ENCODE data around the gene ZNF689. TPM values are rescaled to one million over a fixed set of nuclear protein-coding genes. Genes with fewer than 3 reads are reported as not detected.

ZNF689 gene
- total RNA-seq, 1 donor from 2014 or later: 24.5 TPM

DNA sequence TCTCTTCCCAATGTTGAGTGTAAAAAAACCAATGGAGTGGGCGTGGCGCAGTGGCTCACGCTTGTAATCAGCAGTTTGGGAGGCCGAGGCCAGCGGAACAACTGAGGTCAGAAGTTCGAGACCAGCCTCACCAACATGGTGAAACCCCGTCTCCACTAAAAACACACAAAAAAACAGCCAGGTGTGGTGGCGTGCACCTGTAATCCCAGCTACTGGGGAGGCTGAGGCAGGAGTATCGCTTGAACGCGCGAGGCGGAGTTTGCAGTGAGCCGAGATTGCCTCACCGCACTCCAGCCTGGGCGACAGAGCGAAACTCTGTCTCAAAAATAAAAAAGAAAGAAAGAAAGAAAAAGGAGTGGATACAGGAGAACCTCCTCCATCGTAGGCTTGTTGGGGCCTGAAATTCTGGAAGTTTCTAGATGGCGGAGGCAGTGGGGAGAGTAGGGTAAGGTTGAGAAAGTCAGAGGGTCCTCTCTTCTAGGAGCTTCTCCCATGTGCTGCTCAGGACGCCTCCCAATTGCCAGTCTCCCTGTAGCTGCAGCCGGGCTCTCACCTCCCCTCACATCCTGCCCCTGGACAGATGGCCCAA lies 51.3 kb downstream of the ZNF689 start:
- TF ChIP-seq, protein P1, sequence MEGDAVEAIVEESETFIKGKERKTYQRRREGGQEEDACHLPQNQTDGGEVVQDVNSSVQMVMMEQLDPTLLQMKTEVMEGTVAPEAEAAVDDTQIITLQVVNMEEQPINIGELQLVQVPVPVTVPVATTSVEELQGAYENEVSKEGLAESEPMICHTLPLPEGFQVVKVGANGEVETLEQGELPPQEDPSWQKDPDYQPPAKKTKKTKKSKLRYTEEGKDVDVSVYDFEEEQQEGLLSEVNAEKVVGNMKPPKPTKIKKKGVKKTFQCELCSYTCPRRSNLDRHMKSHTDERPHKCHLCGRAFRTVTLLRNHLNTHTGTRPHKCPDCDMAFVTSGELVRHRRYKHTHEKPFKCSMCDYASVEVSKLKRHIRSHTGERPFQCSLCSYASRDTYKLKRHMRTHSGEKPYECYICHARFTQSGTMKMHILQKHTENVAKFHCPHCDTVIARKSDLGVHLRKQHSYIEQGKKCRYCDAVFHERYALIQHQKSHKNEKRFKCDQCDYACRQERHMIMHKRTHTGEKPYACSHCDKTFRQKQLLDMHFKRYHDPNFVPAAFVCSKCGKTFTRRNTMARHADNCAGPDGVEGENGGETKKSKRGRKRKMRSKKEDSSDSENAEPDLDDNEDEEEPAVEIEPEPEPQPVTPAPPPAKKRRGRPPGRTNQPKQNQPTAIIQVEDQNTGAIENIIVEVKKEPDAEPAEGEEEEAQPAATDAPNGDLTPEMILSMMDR (IDR thresholded peaks at IDR 0.05; ENCODE audit: unreplicated experiment): no peak
- peaks cover 12% of the 10 kb centered on the region for H3K4me1 Mint-ChIP-seq (ENCODE audit: low read depth)
- no peak for DNase-seq (ENCODE audit: low spot score, unreplicated experiment)
- peak overlapping the region; percentile 78 for H3K4me3 Mint-ChIP-seq (ENCODE audit: low read depth)
- peaks cover 21% of the 10 kb centered on the region for H3K36me3 Mint-ChIP-seq (ENCODE audit: insufficient read depth)
- H3K9me3 Mint-ChIP-seq (ENCODE audit: low read depth): peaks cover 4% of the 10 kb centered on the region
- H3K27me3 Mint-ChIP-seq: peaks cover 3% of the 10 kb centered on the region
- peak overlapping the region; percentile 96 for H3K27ac Mint-ChIP-seq

DNA sequence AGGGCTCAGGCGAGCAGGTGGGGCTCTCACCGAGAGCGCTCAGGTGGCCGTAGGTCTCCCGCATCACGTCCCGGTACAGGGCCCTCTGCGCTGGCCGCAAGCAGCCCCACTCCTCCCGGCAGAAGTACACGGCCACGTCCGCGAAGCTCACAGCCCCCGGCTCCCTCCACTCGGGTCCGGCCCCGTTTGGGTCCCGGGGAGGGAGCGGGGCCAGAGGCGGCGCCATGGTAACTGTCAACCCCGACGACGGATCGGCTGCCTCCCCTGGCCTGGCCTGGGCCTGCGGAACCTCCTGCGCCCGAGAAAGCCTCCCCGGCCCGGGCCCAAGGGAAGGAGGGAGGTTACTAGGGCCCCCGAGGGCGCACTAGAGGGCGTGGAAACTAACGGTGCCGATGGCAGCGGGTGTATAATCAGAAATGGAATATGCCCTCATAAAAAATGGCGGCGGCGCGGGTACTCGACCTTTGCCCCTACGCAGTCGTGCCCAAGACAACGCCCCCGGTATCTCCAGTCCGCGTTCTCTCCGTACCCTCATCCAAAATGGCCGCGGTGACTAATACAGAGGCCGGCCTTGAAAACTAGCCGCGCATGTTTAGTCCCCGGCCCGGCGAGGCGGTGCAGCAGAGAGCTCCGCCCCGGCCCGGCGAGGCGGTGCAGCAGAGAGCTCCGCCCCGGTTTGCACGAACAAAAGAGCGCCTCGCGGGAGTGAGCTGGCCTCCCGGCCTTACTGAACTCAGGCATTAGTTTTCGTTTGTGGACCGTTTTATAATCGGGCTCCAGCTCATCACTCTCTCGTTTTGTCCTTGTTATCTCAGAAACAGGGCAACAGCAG lies 52.0 kb downstream of the ZNF689 start, which contains the start of gene ZNF764:
Gene ZNF764, minus strand, starts transcription at position 418 of the 832 bp plus-strand sequence. Its CDS starts 192 bp downstream, at position 226.
- Mint-ChIP-seq H3K4me1 (ENCODE audit: low read depth) (peaks cover 19% of the 10 kb centered on the region), H3K36me3 (ENCODE audit: insufficient read depth) (peaks cover 28% of the 10 kb centered on the region), H3K9me3 (ENCODE audit: low read depth) (peaks cover 4% of the 10 kb centered on the region), H3K4me3 (ENCODE audit: low read depth) (peak within 1 kb of the TSS; percentile 78), H3K27ac (peak within 1 kb of the TSS; percentile 96), H3K27me3 (peaks cover 3% of the 10 kb centered on the region)
- TF ChIP-seq, protein P1 (IDR thresholded peaks at IDR 0.05; ENCODE audit: unreplicated experiment): peak; percentile 18
- DNase-seq (ENCODE audit: low spot score, unreplicated experiment): peak; percentile 83

- TF ChIP-seq, protein P1 (IDR thresholded peaks at IDR 0.05; ENCODE audit: unreplicated experiment): no peak
- peaks cover 31% of the 10 kb centered on the region for H3K36me3 Mint-ChIP-seq (ENCODE audit: insufficient read depth)
- H3K27ac Mint-ChIP-seq: peak overlapping the region; percentile 92
- H3K4me3 Mint-ChIP-seq (ENCODE audit: low read depth): peak overlapping the region; percentile 78
- H3K4me1 Mint-ChIP-seq (ENCODE audit: low read depth): peaks cover 22% of the 10 kb centered on the region
- H3K27me3 Mint-ChIP-seq: peaks cover 3% of the 10 kb centered on the region
- peaks cover 4% of the 10 kb centered on the region for H3K9me3 Mint-ChIP-seq (ENCODE audit: low read depth)
- DNase-seq (ENCODE audit: low spot score, unreplicated experiment): no peak
These were observed 52.6 kb downstream of the ZNF689 start for GRCh38 chr16:30557707-30557956.

DNA sequence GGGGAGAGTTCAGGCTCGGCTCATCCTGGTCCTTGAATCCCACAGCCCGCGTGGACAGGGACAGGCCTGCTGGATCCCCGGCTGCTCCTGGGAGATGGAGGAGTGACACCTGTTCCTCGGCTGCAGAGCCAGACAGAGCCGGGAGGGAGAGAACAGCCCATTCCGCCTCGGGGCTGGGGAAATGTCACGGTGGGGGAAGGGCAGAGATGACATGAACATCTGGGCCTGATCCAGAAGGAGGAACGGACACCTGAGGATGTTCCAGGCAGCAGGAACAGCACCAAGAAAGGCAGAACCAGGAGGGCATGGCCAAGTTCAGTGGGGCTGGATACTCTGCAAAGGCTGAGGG lies 54.1 kb downstream of the ZNF689 start:
- Mint-ChIP-seq H3K36me3 (ENCODE audit: insufficient read depth) (peaks cover 33% of the 10 kb centered on the region), H3K4me3 (ENCODE audit: low read depth) (peak overlapping the region; percentile 62), H3K27me3 (peaks cover 2% of the 10 kb centered on the region), H3K9me3 (ENCODE audit: low read depth) (peaks cover 4% of the 10 kb centered on the region), H3K27ac (peak overlapping the region; percentile 93), H3K4me1 (ENCODE audit: low read depth) (peaks cover 27% of the 10 kb centered on the region)
- TF ChIP-seq, protein P1 (IDR thresholded peaks at IDR 0.05; ENCODE audit: unreplicated experiment): no peak
- DNase-seq (ENCODE audit: low spot score, unreplicated experiment): no peak

DNA sequence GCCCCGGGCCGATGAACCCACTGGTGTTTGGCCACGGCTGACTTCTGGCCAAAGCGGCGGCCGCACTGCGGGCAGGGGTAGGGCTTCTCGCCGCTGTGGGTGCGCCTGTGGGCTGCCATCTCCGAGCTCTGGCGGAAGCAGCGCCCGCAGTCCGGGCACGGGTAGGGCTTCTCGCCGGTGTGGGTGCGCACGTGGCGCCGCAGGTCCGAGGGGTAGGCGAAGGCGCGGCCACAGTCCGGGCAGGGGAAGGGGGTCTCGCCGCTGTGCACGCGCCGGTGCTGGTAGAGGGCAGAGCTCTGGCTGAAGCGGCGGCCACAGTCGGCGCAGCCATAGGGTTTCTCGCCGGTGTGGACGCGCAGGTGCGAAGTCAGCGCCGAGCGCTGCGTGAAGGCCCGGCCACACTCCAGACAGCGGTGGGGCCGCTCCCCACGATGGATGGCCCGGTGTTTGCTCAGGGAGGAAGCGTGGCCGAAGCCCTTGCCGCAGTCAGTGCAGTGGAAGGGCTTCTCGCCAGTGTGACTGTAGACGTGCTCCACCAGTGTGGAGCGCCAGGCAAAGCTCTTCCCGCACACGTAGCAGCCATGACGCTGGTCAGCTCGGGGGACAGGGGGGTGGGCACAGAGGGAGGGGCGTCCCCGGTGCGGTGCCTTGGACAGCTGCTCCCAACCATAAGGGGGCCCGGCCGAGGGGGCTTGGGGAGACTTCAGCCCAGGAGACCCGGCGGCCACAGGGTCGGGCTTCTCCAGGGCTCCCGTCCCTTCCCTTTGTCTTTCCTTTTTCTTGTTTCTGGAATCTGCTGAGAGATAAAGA lies 54.7 kb downstream of the ZNF689 start:
- peak overlapping the region; percentile 93 for H3K27ac Mint-ChIP-seq
- H3K36me3 Mint-ChIP-seq (ENCODE audit: insufficient read depth): peaks cover 31% of the 10 kb centered on the region

More for the DNA sequence above, 54.7 kb downstream of the ZNF689 start:
- peaks cover 4% of the 10 kb centered on the region for H3K9me3 Mint-ChIP-seq (ENCODE audit: low read depth)
- H3K4me3 Mint-ChIP-seq (ENCODE audit: low read depth): peak overlapping the region; percentile 62
- DNase-seq (ENCODE audit: low spot score, unreplicated experiment): no peak
- H3K27me3 Mint-ChIP-seq: no peaks in the 10 kb centered on the region
- H3K4me1 Mint-ChIP-seq (ENCODE audit: low read depth): peaks cover 27% of the 10 kb centered on the region
- TF ChIP-seq, protein P1 (IDR thresholded peaks at IDR 0.05; ENCODE audit: unreplicated experiment): no peak

All from progenitor cell of endocrine pancreas (in vitro differentiated cells).